Measurements from ENCODE around the gene ADAM10. TPM values are rescaled to one million over a fixed set of nuclear protein-coding genes. Genes with fewer than 3 reads are reported as not detected.

The ADAM10 gene
- total RNA-seq, 1 donor from 2014 or later: 50.1 TPM

GRCh38 chr15:58559904-58560588 is 189.5 kb downstream of the ADAM10 start:
- Histone ChIP-seq H3K36me3 (ENCODE audit: control insufficient read depth in 3 of 3, insufficient read depth in 3 of 3, low read length in 3 of 3) (no peaks in the 10 kb centered on the region), H3K9ac (ENCODE audit: low read depth in 1 of 3, low read length in 3 of 3) (no peak overlapping the region), H3K27ac (ENCODE audit: low read depth, low read length) (no peak overlapping the region), H3K27me3 (ENCODE audit: control insufficient read depth in 3 of 3, insufficient read depth in 3 of 3, low read length in 3 of 3) (no peaks in the 10 kb centered on the region), H3K4me1 (ENCODE audit: control insufficient read depth in 3 of 3, insufficient read depth in 3 of 3, low read length in 3 of 3) (no peaks in the 10 kb centered on the region), H3K4me3 (ENCODE audit: low read length in 3 of 3) (no peak overlapping the region), H3K9me3 (ENCODE audit: control insufficient read depth in 3 of 3, low read length in 3 of 3) (no peaks in the 10 kb centered on the region)

GRCh38 chr15:58558777-58559176 is 190.7 kb downstream of the ADAM10 start:
- Histone ChIP-seq H3K27me3 (ENCODE audit: control insufficient read depth in 3 of 3, insufficient read depth in 3 of 3, low read length in 3 of 3) (no peaks in the 10 kb centered on the region), H3K4me3 (ENCODE audit: low read length in 3 of 3) (no peak overlapping the region), H3K9me3 (ENCODE audit: control insufficient read depth in 3 of 3, low read length in 3 of 3) (no peaks in the 10 kb centered on the region), H3K27ac (ENCODE audit: low read depth, low read length) (no peak overlapping the region), H3K4me1 (ENCODE audit: control insufficient read depth in 3 of 3, insufficient read depth in 3 of 3, low read length in 3 of 3) (no peaks in the 10 kb centered on the region), H3K9ac (ENCODE audit: low read depth in 1 of 3, low read length in 3 of 3) (no peak overlapping the region), H3K36me3 (ENCODE audit: control insufficient read depth in 3 of 3, insufficient read depth in 3 of 3, low read length in 3 of 3) (no peaks in the 10 kb centered on the region)

- H3K9me3 ChIP-seq (ENCODE audit: control insufficient read depth in 3 of 3, low read length in 3 of 3): no peaks in the 10 kb centered on the region
- no peak overlapping the region for H3K4me3 ChIP-seq (ENCODE audit: low read length in 3 of 3)
- no peak overlapping the region for H3K9ac ChIP-seq (ENCODE audit: low read depth in 1 of 3, low read length in 3 of 3)
- H3K27me3 ChIP-seq (ENCODE audit: control insufficient read depth in 3 of 3, insufficient read depth in 3 of 3, low read length in 3 of 3): no peaks in the 10 kb centered on the region
- peaks cover 0 to 5% (median 2%) of the 10 kb centered on the region in 3 donors for H3K4me1 ChIP-seq (ENCODE audit: control insufficient read depth in 3 of 3, insufficient read depth in 3 of 3, low read length in 3 of 3)
- H3K36me3 ChIP-seq (ENCODE audit: control insufficient read depth in 3 of 3, insufficient read depth in 3 of 3, low read length in 3 of 3): no peaks in the 10 kb centered on the region
- H3K27ac ChIP-seq (ENCODE audit: low read depth, low read length): no peak overlapping the region
Measured at GRCh38 chr15:58556541-58556940, 193.0 kb downstream of the ADAM10 start.

- Histone ChIP-seq H3K27me3 (ENCODE audit: control insufficient read depth in 3 of 3, insufficient read depth in 3 of 3, low read length in 3 of 3) (no peaks in the 10 kb centered on the region), H3K27ac (ENCODE audit: low read depth, low read length) (no peak overlapping the region), H3K9me3 (ENCODE audit: control insufficient read depth in 3 of 3, low read length in 3 of 3) (no peaks in the 10 kb centered on the region), H3K36me3 (ENCODE audit: control insufficient read depth in 3 of 3, insufficient read depth in 3 of 3, low read length in 3 of 3) (no peaks in the 10 kb centered on the region), H3K4me1 (ENCODE audit: control insufficient read depth in 3 of 3, insufficient read depth in 3 of 3, low read length in 3 of 3) (peaks cover 0 to 5% (median 2%) of the 10 kb centered on the region in 3 donors), H3K9ac (ENCODE audit: low read depth in 1 of 3, low read length in 3 of 3) (no peak overlapping the region), H3K4me3 (ENCODE audit: low read length in 3 of 3) (no peak overlapping the region)
Measured at GRCh38 chr15:58556028-58556361, 193.5 kb downstream of the ADAM10 start.

GRCh38 chr15:58555162-58556027 is 194.1 kb downstream of the ADAM10 start:
- no peaks in the 10 kb centered on the region for H3K27me3 ChIP-seq (ENCODE audit: control insufficient read depth in 3 of 3, insufficient read depth in 3 of 3, low read length in 3 of 3)
- H3K36me3 ChIP-seq (ENCODE audit: control insufficient read depth in 3 of 3, insufficient read depth in 3 of 3, low read length in 3 of 3): no peaks in the 10 kb centered on the region
- no peak overlapping the region for H3K27ac ChIP-seq (ENCODE audit: low read depth, low read length)
- no peak overlapping the region for H3K9ac ChIP-seq (ENCODE audit: low read depth in 1 of 3, low read length in 3 of 3)
- no peak overlapping the region for H3K4me3 ChIP-seq (ENCODE audit: low read length in 3 of 3)
- no peaks in the 10 kb centered on the region for H3K9me3 ChIP-seq (ENCODE audit: control insufficient read depth in 3 of 3, low read length in 3 of 3)
- peaks cover 0 to 7% (median 2%) of the 10 kb centered on the region in 3 donors for H3K4me1 ChIP-seq (ENCODE audit: control insufficient read depth in 3 of 3, insufficient read depth in 3 of 3, low read length in 3 of 3)

- H3K27me3 ChIP-seq (ENCODE audit: control insufficient read depth in 3 of 3, insufficient read depth in 3 of 3, low read length in 3 of 3): no peaks in the 10 kb centered on the region
- H3K4me1 ChIP-seq (ENCODE audit: control insufficient read depth in 3 of 3, insufficient read depth in 3 of 3, low read length in 3 of 3): peaks cover 0 to 12% (median 7%) of the 10 kb centered on the region in 3 donors
- H3K27ac ChIP-seq (ENCODE audit: low read depth, low read length): no peak overlapping the region
- no peaks in the 10 kb centered on the region for H3K36me3 ChIP-seq (ENCODE audit: control insufficient read depth in 3 of 3, insufficient read depth in 3 of 3, low read length in 3 of 3)
- no peak overlapping the region for H3K9ac ChIP-seq (ENCODE audit: low read depth in 1 of 3, low read length in 3 of 3)
- H3K4me3 ChIP-seq (ENCODE audit: low read length in 3 of 3): no peak overlapping the region
- no peaks in the 10 kb centered on the region for H3K9me3 ChIP-seq (ENCODE audit: control insufficient read depth in 3 of 3, low read length in 3 of 3)
Measured at GRCh38 chr15:58554758-58555157, 194.7 kb downstream of the ADAM10 start.

GRCh38 chr15:58553365-58553918 is 196.1 kb downstream of the ADAM10 start:
- Histone ChIP-seq H3K4me3 (ENCODE audit: low read length in 3 of 3) (no peak overlapping the region), H3K9me3 (ENCODE audit: control insufficient read depth in 3 of 3, low read length in 3 of 3) (no peaks in the 10 kb centered on the region), H3K4me1 (ENCODE audit: control insufficient read depth in 3 of 3, insufficient read depth in 3 of 3, low read length in 3 of 3) (peaks cover 11 to 24% (median 20%) of the 10 kb centered on the region in 3 donors), H3K36me3 (ENCODE audit: control insufficient read depth in 3 of 3, insufficient read depth in 3 of 3, low read length in 3 of 3) (no peaks in the 10 kb centered on the region), H3K27ac (ENCODE audit: low read depth, low read length) (no peak overlapping the region), H3K27me3 (ENCODE audit: control insufficient read depth in 3 of 3, insufficient read depth in 3 of 3, low read length in 3 of 3) (no peaks in the 10 kb centered on the region), H3K9ac (ENCODE audit: low read depth in 1 of 3, low read length in 3 of 3) (no peak overlapping the region)

- no peak overlapping the region for H3K4me3 ChIP-seq (ENCODE audit: low read length in 3 of 3)
Measured at GRCh38 chr15:58552505-58553364, 196.8 kb downstream of the ADAM10 start.

GRCh38 chr15:58551764-58552504 is 197.6 kb downstream of the ADAM10 start:
- Histone ChIP-seq H3K4me3 (ENCODE audit: low read length in 3 of 3) (peak overlapping the region in 1 of 3 donors; percentile 31), H3K27ac (ENCODE audit: low read depth, low read length) (no peak overlapping the region), H3K9me3 (ENCODE audit: control insufficient read depth in 3 of 3, low read length in 3 of 3) (no peaks in the 10 kb centered on the region), H3K9ac (ENCODE audit: low read depth in 1 of 3, low read length in 3 of 3) (no peak overlapping the region), H3K36me3 (ENCODE audit: control insufficient read depth in 3 of 3, insufficient read depth in 3 of 3, low read length in 3 of 3) (no peaks in the 10 kb centered on the region), H3K4me1 (ENCODE audit: control insufficient read depth in 3 of 3, insufficient read depth in 3 of 3, low read length in 3 of 3) (peaks cover 23 to 40% (median 34%) of the 10 kb centered on the region in 3 donors), H3K27me3 (ENCODE audit: control insufficient read depth in 3 of 3, insufficient read depth in 3 of 3, low read length in 3 of 3) (no peaks in the 10 kb centered on the region)

More at GRCh38 chr15:58552505-58553364, 196.8 kb downstream of the ADAM10 start:
- Histone ChIP-seq H3K36me3 (ENCODE audit: control insufficient read depth in 3 of 3, insufficient read depth in 3 of 3, low read length in 3 of 3) (no peaks in the 10 kb centered on the region), H3K27me3 (ENCODE audit: control insufficient read depth in 3 of 3, insufficient read depth in 3 of 3, low read length in 3 of 3) (no peaks in the 10 kb centered on the region), H3K9me3 (ENCODE audit: control insufficient read depth in 3 of 3, low read length in 3 of 3) (no peaks in the 10 kb centered on the region), H3K27ac (ENCODE audit: low read depth, low read length) (no peak overlapping the region), H3K9ac (ENCODE audit: low read depth in 1 of 3, low read length in 3 of 3) (no peak overlapping the region), H3K4me1 (ENCODE audit: control insufficient read depth in 3 of 3, insufficient read depth in 3 of 3, low read length in 3 of 3) (peaks cover 16 to 32% (median 27%) of the 10 kb centered on the region in 3 donors)
